Lower leg skin (tissue), 3 donors: ENCODE results near the gene CABCOCO1.

ENCODE experiments used
- CTCF ChIP-seq, 3 donors: fragments of 450-650 bp; IDR thresholded peaks; one replicate each; pipeline ENCODE4 v1.5.1; 2016; ENCODE audit warnings: antibody characterized with exemption in 3 of 3, mild to moderate bottlenecking in 3 of 3, moderate library complexity in 2 of 3
- POLR2A ChIP-seq, 2 donors: fragments of 450-650 bp; IDR thresholded peaks; one replicate each; pipeline ENCODE4 v1.6.1; 2016 to 2017; ENCODE audit warnings: antibody characterized with exemption in 2 of 2, mild to moderate bottlenecking in 1 of 2, moderate library complexity in 1 of 2

GRCh38 chr10:61812920-61813319 lies 150.2 kb downstream of the CABCOCO1 start:
- TF ChIP-seq POLR2A (IDR thresholded peaks at IDR 0.05) (no peak), CTCF (IDR thresholded peaks at IDR 0.05) (no peak)
